GM18511 (cell line): ENCODE data around the gene FAM20C.
"Not testable (repeated sequence)": the region's sequence is repeated elsewhere in the genome, so short reads cannot be mapped to it uniquely, and the experiment has no call there.

Experiments used
- ATAC-seq: cut with Tn5 transposase; IDR thresholded peaks from one replicate; pipeline ENCODE4 v1.9.1; 2021; ENCODE audit warnings: mild to moderate bottlenecking, moderate library complexity; ENCODE audit not compliant: unreplicated experiment

Gene FAM20C

DNA sequence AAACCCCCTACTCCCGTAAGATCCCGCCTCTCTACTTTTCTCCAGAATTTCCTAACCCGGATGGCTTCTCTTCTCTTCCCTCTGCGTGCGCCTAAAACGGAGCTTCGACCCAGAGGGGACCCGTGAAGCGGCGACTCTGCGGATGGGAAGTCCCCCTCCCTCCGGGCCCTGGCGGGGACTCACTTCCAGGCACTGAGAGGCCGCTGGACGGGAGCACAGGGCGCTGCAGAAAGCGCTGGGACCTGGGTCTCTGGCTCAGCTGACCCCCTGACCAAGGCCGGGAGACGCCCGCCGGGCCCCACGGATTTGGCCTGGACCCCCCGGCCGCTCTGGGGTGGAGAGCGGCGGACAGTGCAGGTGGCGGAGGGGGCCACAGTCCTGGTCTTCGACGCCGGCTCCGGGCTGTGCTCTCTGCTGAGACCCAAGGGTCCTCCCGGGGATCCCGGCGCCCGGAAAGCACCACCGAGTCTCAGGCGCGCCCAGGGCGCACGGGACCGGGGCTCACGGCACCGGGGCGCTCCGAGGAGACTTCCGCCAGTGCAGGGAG lies 96.9 kb downstream of the FAM20C start:
- ATAC-seq: no peak

DNA sequence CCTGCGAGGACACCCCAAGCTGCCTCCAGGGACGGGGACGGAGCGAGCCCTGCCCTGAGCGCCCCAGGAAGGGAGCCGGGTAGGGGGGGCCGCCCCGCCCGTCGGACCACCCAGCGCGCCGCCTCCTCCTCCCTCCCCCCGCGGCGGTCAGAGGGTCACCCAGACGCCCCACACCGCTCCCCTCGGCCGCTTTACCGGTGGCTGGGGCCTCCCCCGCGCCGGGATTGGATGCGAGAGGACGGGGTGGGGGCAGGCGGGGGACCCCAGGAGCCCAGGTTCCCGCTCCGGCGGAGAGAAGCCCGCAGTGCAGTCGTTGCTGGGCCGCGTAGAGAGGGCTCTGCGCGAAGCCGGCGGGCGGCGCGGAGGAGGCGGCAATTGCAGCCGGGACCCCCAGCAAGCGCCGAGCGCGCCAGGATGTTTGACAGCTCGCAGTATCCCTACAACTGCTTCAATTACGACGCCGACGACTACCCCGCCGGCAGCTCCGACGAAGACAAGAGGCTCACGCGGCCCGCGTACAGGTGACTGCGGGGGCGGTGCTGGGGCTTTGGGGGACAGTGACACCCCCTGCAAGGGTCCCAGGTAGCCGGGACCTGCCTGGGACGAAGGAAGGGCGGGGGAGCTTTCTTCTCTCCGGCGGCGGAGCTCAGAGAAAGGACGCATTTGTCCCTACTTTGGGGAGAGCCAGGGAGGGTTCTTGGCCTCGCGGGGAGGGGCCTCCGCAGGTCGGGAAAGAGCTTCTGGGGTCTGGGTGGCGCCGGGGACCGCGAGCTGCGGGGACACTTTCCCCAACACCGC lies 97.6 kb downstream of the FAM20C start, which contains the start of gene FOXL3:
Gene FOXL3 (plus strand): TSS at position 415 of the 798 bp plus-strand sequence. CDS start 0 bp downstream, at position 415.
- ATAC-seq: no peak

DNA sequence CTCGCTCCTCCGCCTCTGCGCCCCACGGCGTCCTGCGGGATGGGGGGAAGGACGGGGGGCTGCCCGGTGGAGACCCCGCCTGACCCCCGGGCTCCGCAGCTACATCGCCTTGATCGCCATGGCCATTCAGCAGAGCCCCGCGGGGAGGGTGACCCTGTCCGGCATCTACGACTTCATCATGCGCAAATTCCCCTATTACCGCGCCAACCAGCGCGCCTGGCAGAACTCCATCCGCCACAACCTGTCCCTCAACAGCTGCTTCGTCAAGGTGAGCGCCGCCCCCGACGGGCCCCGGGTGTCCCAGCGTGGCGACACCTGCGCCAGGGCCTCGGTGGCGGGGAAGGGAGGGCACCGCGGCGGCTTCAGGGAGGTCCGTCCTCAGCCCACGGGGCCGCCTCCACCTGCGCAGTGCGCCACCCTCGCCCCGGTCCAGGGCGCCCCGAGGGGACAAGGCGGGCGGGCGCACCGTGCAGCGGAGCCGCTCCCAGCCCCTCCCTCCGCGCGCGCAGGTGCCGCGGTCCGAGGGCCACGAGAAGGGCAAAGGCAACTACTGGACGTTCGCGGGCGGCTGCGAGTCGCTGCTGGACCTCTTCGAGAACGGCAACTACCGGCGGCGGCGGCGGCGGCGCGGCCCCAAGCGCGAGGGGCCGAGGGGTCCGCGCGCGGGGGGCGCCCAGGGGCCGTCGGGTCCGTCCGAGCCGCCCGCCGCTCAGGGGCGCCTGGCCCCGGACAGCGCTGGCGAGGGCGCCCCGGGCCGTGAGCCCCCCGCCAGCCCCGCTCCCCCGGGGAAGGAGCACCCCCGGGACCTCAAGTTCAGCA lies 98.4 kb downstream of the FAM20C start:
- no peak for ATAC-seq

DNA sequence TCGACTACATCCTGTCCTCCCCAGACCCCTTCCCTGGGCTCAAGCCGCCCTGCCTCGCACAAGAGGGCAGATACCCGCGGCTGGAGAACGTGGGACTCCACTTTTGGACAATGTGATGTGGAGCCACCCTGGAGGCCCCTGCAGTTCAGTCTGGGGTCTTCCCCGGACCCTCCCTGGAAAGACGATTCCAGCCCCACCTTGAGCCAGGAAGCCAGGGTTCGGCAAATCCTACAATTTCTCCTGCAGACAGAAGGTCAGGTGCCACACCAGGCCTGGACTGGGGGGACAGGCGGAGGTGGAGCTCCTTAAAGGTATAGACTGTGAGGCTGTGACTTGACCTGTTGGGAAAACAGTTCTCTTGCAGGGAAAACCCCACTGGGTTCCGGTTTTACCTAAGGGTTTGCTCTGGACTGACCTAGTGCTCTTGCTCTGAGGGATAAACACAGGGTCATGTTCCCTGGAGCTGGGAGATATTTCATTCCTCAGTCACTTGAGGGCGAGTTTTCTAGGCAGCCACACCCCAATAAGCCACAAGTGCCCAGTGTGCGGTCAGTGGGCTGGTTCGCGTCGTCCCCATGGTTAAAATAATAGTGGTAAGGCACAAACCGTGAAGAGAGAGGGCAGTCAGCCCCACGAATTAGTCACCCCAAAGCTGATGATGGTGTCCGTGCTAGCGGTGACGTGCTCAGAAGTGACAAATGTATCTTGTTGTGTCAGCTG lies 99.2 kb downstream of the FAM20C start:
- no peak for ATAC-seq

DNA sequence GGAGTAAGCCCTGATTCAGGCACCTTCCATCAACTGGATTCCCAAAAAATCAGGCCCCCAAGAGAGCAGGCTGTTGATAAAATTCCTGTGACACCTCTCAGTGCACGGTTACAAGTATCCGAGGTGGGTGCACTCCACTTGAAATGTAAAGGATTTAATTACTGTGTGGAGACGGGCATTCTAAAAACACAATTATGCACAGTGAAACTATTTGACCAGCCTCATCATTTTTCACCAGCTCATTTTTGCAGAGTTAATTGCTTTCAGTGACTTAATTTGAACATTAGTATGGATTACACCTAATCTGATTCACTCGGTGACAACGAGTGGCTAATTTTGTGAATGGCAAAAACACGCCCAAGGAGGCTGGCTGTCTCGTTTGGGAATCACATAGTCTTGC lies 99.9 kb downstream of the FAM20C start:
- ATAC-seq: no peak

DNA sequence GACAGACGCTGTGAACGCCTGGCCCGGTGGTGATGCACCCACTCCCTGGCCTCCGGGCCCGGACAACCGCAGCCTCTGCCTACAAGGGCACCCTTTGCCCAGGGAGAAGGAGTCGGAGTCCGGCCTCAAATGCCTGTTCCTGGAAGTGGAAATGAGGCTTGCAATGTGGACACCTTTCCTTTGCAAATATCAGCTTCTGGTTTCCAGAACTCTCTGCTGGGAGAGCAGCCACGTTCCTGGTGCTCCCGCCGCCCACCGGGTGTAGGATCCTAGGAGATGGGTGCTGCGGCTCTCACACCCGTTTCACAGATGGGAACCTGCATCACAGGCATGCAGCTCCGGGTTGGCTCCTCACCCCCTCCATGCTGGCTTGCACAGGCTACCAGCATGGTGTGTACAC lies 100.5 kb downstream of the FAM20C start:
- ATAC-seq: no peak

DNA sequence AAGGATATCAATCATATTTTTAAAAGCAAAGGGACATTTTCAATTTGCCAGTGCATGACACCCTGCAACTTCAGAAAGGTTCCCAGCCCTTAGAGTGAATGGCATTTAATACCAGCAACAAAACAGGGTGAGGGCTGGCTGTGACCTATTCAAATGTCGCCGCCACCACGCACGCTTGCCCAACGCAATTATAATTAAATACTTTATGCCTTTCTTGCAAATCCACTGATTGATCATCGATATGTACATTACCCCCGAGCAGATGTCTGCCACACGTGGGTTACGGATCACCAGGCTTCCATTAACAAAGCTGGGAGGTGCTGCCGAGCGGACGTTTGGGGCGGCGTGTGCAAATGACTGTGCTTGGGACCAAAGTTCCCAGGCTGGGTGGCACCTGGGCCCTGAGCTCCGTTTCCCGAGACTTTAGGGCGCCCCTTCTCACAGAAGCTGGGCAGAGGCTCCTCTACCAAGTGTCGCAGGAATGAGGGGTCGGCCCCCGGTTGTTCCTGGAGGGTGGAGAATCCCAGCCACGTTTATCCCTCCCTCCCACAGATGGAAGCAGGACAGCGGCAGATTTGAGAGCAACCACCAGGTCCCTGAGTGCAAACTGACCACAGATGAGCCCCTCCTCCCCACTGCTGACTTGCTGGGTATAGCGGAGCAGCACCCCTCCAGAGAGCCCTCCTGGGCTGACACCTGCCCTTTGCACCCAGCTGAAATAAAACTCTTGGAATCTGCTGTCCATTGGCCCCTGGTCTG lies 101.5 kb downstream of the FAM20C start:
- no peak for ATAC-seq

DNA sequence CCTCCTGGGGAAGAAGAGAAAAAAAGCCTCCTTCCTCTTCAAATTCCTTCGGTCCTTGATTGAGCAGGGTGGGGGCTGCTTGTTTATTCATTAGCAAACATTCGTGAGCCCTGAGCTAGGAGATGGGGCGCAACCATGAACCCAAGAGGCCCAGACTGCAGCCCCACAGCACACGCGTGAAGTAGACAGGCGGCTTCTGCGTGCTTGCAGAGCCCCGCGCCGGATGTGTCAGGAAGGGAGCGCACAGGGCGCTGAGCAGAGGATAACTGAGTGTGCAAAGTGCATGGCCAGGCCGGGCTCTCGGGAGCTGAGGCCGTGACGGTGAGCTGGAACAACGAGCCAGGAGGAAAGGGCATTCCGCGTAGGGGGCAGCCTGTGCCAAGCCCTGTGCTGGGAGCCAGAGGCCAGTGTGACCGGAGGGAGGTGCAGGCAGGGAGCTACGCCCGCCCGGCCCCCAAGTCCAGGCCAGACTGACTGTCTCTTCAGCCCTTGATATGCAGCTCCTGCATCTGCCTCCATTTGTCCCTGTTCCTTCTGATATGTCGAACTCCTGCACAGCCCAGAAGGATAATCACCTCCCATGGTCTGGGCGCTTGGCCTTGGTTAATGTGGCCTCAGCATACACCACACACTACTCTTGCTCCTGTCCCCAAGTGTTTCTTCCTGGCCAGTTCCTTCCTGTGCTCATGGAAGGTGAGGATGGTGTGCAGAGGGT lies 102.2 kb downstream of the FAM20C start:
- ATAC-seq: no peak

DNA sequence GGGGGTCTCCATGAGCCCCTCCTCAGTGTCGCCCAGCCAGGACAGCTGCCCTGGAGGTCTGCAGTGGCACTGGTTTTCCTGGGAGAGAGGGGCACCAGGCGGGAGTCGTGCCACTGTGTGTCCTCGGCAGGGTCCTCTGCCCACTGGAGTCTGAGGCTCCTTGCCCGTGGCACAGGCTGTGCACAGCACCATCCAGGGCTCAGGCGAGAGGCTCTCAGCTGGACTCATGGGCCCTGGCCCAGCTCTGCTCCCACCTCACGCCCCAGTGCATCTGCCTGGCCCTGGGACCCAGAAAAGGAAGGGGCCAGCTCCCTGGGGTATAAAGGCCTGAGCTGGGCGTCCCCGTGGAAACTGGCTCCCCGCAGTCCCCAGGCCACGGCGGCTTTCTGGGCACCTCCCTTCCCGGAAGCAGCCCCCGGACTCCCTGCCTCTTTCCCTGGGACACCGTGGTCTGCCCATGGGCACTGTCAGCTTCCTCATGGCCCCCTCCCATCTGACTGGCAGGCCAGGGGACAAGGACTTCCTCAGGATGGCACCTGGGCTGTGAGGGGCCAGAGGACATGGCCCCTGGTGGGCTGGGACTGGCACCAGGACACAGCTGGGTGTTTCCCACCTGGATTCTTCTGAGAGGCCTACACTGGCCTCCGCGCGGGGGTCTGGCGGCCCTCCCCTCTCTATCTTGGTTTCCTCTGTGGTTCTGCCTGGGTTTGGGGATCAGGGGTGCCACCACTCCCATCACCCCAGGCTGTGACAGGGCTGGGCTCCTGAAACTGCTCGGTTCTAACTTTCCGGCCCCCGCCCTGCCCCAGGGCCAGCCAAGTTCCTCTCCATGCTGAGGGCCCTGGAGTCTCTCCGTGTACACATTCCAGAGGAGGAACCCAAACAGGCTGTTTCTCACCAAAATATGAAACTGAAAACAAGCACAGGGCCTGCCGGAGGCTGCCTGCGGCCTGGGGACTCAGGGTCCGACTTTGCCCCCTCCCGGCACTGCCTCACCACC lies 103.1 kb downstream of the FAM20C start:
- ATAC-seq: no peak

DNA sequence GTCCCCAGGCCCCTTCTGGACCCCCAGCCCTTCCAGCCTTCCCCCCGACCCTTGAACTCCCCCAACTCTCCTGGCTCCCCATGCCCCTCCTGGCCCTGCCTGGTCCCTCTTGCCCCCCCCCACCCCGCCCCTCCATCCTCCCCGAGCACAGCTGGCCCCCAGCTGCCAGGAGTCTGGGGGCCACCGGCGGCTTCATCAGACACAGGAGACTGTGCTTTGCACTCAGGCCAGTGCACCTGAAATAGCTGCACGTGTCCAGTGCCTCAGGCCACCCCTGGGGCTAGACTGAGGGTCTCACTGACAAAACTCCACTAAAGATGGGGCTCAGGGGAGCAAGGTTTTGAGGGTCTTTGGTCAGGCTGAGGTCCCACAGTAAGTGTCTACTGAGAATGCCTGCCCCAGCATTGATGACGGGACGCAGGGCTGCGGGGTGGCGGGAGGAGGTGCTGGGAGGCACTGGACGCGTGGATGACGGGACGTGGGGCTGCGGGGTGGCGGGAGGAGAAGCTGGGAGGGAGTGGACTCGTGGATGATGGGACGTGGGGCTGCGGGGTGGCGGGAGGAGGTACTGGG lies 104.1 kb downstream of the FAM20C start:
- no peak for ATAC-seq

DNA sequence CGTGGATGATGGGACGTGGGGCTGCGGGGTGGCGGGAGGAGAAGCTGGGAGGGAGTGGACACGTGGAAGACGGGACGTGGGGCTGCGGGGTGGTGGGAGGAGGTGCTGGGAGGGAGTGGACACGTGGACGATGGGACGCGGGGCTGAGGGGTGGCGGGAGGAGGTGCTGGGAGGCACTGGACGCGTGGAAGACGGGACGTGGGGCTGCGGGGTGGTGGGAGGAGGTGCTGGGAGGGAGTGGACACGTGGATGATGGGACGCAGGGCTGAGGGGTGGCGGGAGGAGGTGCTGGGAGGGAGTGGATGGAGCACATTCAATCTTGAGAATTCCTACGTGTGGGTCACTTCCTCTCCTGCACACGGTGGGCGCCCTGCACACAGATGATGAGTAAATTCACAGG lies 104.8 kb downstream of the FAM20C start:
- not testable (repeated sequence) for ATAC-seq

DNA sequence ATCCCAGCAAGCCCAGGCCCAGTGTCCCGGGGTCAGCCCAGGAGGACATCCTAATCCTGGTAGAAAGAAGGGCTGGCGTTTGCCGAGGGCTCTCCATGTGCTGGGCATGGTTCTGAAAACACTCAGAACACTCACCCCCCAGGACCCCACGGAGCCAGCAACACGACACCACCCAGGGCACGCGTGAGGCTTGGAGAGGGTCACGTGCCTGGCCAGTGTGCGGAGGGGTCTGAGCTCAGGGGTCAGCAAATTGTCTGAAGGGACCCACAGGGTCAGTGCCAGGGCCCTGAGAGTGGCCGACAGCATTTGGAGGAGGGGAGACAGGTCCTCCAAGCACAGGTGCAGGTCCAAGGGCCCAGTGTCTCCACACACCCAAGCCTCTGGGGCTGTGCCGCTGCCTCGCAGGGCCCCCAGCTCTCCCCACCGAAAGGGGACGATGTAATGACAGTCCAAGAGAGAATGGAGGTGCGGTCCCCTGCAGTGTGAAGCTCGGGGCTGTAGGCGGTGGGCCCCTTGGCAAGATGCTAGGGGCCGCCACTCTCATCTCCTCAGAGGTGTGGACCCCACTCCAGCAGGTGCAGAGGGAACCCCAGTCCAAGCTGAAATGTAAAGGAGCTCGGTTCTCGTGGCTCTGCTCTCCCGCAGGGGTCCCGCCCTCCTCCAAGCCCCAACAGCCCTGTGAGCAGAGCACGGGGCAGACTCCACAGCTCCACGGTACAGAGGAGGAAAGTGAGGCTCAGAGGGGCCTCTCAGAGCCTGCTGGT lies 105.4 kb downstream of the FAM20C start:
- no peak for ATAC-seq

DNA sequence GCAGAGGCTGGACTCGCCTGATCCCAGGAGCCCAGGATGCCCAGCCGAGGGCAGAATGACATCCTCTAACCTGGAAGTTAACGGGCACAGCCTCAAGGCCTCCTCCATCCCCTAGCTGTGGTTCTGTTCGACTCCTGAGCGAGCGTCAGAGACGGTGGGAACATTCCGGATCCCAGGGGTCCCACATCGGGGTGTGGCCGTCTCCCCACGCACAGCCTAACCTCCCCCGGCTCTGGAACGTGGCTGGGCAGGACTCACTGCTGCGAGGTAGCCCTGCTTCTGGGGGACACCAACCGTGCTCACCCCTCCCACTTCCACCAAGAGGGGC lies 106.0 kb downstream of the FAM20C start:
- ATAC-seq: no peak

DNA sequence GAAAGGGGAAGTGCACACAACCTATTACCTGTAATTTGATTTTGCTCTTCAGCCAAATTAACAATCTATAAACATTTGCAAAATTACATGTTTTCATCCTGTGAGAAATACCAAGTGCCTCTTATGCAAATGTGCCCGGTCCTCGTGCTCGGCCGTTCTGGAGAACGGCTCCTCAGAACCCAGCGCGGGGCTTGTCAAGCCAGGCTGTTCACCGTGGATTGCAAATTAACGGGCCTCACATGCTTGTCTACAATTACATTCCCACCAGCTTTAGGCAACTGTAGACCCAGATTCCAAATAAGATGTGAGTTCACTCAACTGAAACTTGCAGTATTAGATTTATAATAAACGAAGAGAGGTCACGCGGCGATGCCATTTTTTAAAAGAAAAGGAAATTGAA lies 106.4 kb downstream of the FAM20C start:
- ATAC-seq: no peak

DNA sequence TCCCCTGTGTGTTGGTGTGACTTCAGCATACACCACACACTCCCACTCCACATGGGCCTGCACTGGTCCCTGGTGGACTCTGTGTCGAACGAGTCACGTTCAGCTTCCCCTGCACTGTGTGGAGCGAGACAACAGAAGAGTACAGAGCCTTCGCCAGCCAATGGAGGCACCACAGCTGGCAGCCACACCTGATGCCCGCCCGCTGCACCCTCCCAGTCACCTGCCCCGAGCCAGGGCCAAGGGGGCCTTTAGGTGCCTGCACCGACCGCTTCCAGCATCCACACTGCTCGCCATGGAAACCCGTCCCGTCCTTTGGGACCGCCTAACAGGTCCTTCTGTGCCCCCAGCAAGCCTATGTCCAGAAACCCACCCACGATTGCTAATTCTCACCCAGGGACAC lies 106.8 kb downstream of the FAM20C start:
- no peak for ATAC-seq

DNA sequence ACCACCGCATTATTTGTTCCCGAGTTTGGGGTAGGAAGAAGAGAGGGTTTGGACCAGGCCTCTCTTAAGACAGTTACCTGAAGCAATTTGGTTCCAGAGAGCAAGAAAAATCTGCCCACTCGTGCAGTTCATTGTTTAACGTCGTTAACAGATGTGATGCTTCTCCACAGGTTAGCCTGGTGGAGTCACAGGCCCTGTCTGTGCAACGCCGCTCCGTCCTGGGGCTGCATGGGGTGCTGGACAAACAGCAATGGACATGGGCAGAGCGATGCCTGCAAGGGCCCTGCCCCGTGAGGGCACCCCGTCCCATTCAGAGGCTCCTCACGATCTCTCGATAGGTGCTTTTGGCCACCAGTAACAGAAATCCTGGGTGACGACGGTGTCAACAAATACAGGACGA lies 107.3 kb downstream of the FAM20C start:
- ATAC-seq: no peak

DNA sequence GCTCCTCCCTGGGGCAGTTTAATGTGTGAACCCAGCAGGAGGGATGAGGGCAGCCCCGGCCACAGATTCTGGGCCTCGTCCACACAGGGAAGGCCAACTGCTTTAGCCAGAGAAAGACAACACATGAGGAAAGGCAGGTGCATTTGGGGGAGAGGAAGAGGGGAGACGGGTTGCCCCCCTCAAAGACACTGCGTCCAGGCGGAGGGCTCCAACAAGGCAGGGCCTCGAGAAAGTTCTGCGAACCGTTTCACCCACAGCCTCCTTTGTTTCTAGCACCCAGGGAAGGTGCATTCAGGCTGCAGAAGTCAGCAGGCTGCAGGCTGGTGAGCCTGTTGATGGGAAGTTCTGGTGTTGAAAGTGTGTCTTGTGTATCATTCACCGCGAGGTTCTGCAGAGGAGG lies 107.7 kb downstream of the FAM20C start:
- ATAC-seq: no peak
